Stimulated activated CD4-positive, alpha-beta T cell treated with anti-CD3 and anti-CD28 coated beads, Interleukin-2, amount 100 ng/mL, for 48 hours (primary cell): ENCODE data around the gene GK.
"Not testable (repeated sequence)": the region's sequence is repeated elsewhere in the genome, so short reads cannot be mapped to it uniquely, and the experiment has no call there.

Source experiments
- DNase-seq, 2 donors: peaks; one replicate each; pipeline ENCODE4 v3.0.0-alpha.2; 2020

GK gene

DNA sequence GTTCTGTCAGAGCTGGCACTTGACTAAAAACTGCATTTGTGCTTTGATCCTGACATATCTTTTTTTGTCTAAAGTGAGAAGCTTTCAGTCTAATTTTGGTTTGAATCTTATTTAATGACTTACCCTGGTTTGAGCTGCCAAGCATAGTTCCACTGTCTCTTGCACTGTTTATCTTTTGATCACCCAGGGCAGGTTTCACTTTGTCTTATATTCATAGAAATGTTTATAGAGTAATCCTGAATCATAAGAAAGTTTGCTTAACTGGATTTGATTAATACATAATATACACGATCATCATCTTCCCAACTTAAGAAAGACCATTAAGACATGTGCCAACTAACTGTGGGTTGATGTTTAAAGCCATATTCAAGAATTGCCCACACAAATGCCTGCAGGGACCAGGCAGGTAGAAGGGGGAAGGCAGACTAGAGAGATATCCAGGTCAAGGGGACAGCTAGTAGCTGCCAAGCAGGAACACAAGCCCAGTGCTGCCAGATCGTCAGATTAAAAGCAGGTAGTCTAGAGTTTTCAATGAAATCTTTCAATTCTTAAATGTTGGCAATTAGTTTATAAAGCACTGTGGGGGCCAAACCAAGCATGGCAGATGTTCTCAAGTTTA is 1.9 kb downstream of the GK start:
- DNase-seq = no peak

DNA sequence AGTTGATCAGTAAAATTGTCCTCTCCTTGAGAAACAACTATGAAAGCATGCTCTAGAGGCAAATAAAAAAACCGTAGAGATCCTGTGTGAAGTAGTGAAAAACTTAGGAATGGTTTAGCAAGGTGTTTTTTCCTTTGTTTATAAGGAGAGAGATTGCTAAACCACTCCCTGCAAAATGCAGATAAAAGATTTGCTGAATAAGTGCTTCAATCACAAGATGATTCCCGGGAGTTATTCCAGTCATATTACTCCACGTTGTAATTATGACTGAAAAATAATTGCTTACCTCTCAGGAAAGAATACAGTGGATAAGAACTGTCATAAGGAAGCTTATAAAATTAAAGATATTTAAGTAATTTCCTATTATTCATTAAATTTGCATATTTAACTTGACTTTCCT is 2.8 kb downstream of the GK start:
- no peak for DNase-seq

DNA sequence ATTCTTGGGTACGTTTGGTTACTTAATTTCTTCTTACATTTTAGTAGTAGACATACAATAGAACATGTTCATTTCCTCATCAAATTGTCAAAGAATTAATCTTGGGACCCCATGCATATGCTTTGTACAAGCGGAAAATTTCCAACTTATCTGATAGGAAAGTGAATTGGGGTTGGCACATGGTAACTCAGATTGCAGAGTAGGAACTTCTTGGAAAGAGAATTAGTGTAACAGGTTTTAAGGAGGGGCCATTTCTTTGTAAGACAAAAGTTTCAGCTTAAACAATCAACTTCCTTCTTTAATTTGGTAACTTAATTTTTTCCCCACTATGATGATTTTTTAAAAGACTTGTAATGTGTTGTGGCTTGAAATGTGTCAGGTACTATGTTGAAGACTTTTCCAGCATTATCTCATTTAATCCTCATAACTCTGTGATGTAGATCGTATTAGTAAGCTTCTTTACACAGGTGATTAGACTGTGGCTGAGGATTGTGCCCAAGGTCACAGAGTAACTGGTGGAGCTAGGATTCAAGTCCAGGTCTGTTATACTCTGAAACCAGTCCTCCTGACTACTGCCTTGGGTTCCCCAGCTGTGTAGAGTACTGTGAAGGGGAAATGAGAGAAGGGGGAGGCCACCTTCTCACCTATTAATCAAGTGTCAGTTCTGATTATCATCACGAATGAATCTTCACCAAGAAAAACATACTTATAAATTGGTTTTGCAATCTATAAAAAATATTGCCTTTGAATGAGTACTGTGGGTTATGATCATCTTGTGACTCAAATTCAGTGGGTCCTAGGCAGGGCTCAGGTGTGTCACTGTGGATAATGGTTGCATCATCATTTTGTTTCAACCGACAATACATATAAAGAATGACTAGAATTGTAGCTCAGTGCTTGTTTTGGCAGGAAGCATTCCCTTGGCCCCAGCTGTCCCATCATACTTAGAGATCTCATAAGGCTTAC is 4.3 kb downstream of the GK start:
- no peak for DNase-seq

DNA sequence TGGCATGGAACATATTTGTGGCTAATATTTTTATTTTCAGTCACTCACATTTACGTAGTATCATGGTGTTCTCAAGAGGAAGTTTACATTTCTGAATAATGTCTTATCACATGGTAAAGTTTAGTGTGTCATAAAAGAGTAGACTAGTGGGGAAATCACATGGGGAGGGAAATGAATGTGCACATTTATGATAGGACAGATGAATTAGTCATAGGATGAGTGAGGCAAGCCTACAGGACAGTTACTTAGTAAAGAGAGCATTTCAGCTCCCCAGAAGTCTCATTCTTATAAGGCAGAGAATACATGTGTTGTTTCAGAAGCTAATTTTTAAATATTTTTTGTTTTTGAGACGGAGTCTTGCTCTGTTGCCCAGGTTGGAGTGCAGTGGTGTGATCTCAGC is 6.2 kb downstream of the GK start:
- DNase-seq = no peak

DNA sequence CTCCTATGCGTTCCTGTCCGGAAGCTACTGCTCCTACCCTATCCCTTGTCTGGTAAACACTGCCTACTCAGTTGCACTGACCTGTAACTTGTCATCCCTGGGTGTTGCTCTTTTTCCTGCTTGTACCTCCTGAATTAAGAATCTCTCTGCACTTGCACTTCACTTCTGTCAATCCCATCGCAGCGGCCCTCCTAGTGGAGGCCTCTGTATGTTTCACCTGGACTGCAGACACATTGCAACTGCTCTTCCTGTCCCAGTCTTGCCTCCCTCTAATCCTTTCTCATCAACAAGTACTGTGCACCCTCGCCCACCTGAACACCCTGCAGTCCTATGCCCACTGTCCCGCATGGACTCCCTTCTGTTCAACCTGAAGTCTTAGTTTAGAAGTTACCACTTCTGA is 8.0 kb downstream of the GK start:
- DNase-seq = no peak

DNA sequence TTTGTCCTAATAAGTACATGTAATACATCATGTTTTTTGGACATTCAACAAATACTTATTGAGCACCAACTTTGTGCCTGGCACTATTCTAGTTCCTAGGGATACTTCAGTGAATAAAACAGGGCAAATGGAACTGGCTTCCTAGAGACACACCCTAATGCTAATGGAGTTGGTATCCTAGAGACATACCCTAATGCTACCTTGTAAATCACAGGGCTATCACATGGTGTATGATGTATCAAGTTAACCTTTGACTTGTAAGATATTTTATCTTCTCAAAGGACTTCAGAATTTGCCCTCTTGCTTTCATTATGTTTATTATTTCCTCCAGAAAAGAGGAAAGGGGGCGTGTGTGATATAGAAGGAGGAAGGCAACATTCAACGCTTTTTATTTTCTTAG is 10.1 kb downstream of the GK start:
- no peak for DNase-seq

DNA sequence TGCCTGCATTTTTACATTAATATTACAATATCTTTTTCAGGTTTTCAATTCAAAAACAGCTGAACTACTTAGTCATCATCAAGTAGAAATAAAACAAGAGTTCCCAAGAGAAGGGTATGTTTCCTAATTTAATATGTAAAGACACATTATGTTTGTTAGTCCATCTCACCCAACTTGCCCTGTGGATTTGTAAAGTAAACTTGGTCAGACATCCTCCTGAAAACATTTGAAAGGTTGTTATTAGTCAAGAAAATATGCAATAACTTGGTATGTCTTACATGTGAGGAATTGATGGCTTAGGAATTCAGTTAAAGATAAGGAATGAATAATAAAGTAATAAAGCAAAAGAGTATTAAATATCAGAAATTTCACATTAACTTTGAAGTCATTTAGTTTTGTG is 12.2 kb downstream of the GK start:
- no peak for DNase-seq

DNA sequence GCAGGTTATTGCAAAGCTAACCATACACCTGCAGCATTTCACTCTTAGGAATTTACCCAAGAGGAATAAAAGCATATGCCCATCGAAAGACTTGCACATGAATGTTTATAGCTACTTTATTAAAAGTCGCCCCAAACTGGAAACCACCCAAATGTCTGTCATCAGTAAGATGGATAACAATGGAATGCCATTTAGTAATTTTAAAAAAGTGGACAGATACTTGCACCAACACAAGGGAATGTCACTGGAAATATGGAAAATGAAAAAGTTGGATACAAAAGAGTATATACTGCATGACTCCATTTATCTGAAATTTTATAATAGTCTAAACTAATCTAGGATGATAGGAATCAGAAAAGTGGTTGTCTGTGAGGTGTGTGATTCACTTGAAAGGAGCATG is 12.9 kb downstream of the GK start:
- no peak for DNase-seq

DNA sequence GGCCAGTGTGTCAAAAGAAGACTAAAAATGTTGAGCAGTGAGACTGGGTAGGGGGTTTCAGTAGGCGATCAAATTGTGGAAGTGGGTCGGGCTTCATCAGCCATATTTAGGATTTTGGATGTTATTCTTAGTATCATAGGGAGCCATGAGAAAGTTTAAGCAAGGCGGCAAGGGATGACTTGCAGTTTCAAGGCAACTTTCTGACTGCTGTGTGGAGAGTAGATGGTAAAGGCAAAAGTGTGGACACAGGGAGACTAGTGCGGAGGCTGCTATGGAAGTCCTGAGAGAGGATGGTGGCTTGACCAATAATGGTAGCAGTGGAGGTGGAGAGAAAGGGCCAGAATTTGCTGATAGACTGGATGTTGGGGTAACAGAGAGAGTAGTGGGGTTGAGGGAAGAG is 15.4 kb downstream of the GK start:
- no peak for DNase-seq

DNA sequence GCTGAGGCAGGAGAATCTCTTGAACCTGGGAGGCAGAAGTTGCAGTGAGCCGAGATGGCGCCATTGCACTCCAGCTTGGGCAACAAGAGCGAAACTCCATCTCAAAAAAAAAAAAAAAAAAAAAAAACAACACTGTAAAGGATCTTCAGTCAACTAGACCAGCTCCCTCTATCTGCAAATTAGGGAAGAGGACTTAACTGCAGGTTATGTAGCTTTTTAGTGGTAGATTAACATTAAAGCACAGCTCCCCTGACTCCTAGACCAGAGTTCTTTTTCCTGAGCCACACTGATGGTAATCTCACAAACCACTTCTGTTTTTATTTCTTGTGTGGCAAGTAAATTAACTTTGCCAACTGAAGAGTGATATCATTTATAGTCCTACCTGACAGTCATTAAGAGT is 18.0 kb downstream of the GK start:
- not testable (repeated sequence) for DNase-seq

DNA sequence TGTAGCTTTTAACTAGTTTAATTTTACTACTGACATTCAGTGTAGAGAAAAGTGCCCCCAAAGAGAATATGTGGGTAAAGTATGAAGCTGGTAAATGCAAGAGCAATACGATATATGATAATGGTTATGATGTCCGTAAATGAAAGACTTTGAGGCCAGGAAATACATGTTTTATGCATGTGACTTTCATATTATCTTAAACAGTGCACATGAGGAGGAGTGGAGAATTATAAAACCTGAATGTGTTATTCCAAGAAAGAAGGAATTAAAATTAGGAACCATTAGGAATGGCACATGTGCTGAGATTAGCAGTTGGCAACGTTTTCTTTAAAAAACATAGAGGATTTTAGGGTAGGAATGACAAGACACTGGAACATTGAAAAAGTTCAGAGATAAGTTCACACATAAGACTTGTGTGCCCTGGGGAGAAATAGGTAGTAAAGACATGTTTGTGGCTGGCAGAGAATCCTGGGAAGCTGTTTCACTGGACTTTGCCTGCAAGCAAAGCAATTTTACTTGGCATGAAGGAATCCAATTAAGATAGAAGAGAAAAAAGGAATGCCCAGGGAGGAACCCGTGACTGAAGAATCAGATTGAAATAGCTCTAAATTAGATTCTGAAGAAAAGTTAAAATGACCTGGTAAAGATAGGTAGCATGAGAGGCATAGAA is 20.0 kb downstream of the GK start:
- DNase-seq = no peak

DNA sequence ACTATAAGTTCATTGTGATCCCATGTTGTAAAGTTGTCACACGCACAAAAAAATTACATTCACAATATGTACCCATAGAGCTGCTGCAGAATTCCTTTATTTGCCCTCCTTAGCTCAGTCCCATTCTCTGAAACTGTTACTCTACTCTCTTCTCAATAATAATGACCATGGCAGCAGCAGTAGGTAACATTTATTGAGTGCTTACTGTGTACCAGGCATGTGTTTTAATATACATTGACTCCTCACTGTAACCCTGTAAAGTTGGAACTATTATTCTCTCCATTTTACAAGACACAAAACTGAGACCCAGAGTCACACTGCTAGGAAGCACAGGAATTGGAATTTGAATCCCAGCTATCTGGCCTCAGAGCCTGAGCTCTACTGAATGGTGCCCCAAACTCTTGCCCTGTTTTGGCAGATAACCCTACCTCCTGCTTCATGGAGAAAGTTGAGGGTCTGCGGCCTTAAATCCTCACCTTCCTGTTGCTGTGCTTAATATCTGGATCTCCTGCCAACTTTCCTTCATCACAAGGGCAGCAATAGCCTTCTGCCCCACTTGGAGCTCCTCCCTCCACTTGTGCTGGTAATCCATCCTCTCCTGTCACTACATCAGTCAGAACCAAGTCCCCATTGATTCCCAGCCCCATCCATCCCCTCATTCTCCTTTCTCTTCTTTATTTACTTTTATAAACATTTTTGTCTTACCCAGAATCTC is 20.8 kb downstream of the GK start:
- no peak for DNase-seq

DNA sequence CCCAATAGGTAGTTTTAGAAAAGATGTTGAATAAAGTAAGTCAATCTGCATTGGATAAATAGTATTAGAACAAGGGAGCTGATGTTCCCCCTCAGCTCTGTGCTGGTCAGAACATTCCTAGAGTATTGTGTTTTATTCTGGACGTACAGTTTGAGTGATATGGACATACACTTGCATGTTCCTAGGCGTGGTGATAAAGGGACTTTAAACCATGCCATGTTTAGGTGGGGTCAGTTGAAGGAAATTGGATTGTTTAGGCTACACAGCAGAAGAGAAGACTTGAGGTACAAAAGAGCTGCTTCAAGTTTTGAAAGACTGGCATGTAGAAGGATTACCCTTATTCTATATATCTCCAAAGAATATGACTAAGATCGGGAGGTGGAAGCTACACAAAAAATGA is 21.6 kb downstream of the GK start:
- no peak for DNase-seq

DNA sequence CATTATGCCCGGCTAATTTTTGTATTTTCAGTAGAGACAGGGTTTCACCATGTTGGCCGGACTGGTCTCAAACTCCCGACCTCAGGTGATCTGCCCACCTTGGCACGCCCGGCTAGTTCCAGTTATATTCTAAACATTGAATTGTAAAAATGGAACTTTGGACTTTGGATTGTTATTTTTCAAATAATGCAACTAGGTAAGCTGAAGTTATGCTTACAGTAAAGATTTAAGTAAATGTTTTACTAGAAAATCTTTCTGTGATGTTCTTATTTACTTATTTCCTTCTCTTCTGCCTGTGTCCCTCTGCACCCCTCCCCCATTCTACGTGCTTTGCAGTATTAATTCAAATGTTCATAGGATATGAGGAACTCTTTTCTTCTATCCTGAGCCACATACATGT is 26.1 kb downstream of the GK start:
- no peak for DNase-seq

DNA sequence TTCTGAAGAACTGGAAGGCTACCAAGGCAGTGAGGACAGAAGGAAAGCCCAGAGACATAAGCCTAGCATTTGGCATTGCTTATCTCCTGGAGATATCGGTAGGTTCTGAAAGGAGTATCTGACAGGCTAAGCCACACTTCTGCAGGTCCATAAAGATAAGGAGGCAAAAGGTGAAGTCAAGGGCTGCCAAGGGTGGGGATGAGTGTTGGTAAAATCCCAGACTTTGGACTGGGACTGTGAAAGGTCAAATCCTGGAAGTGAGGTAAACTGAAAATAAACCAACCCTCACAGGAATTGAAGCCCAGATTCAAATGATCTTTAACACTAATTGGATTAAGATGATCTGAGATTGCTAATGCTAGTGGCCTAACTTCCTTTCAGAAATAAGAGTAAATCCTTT is 27.4 kb downstream of the GK start:
- no peak for DNase-seq

DNA sequence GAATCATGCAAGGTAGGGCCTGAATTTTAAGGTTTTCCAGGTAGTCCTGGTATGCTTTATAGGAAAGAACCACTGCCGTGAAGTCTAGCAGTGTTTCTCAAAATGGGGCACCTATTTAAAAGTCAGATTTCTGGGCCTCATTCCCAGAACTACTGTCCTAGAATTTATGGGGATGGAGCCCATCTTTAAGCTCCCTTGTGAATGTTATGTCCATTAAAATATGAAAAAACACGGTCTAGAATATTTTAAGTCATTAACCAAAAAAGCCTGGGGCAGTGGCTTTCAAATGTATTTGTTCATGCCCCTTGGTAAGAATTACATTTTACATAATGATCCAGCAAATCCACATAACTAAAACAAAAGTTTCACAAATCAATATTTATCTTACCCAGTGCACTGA is 35.4 kb downstream of the GK start:
- no peak for DNase-seq

DNA sequence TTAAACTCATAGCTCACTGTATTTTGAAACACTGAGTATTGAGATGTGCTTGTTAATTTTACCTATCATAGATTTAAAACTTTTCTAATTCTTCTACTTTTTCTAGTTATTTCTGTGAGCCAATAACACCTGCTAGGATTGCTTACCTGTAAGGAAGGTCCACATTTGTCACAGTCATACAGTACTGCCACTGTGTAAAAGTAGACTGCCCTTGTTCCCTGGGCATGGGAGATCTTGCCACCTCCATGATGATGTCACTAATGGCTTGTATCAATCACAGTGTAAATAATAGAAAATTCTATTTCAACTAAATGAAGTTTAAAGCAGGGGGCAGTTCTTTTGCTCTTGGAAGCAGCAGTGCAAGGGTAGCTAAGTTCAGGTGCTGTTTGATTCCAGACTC is 35.9 kb downstream of the GK start:
- no peak for DNase-seq

DNA sequence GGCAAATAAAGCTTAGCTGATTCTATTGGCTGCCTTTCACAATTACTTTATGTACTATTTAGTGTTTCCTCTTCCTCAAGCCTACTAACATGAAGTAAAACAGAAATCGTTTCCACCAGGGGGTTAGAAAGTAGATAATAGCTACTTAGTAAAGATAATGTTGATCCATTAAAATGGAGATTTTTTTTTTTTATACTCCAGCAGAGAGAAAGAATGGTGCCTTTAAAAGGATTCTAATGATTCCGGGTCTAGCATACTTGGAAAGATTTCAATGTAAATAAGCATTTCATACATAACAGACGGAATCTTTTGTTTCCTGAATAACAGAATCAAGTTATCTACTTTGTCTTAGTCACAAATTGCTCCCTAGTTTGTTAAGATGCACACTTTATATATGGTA is 37.1 kb downstream of the GK start:
- no peak for DNase-seq

DNA sequence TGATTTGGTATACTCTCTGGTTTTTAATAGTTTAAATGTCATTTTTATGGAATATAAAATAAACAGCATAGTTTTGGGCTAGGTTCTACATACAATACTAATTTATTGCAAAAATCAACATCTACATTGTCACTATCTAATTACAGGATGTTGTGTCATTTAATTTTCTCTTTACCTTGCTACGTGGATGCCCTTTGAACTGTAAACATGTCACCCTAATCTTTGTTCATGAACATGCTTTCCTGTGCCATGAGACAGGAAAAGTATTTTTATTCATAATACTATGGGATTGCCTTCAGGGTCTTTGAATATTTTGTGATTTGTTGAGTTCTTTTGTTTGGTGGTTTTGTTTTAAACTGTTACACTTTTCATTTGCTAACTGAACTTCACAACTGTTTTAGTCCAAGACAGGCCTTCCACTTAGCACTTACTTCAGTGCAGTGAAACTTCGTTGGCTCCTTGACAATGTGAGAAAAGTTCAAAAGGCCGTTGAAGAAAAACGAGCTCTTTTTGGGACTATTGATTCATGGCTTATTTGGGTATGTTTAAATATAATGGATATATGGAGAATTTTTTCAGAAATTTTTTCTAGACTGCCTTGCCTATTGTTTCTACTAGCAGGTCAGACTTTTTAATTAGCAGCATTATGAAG is 40.9 kb downstream of the GK start:
- no peak for DNase-seq

DNA sequence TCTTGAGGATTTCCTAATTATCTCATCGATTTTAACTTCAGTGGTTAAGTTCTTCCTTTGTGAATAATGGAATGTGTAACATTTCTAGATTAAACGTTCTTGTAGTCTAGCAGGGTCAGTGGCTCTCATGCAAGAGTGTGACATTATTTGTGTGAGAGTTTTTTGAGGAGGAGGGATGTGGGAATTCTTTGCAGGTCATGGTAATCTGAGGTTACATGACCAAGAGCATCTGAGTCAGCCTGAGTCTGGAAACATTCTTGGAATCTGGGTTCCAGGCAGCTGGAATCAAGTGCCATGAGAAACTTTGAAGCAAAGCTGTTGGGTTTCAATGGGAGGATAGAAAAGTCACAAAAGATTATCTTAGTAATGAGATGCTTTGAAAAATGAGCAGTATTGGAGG is 49.5 kb downstream of the GK start:
- no peak for DNase-seq

DNA sequence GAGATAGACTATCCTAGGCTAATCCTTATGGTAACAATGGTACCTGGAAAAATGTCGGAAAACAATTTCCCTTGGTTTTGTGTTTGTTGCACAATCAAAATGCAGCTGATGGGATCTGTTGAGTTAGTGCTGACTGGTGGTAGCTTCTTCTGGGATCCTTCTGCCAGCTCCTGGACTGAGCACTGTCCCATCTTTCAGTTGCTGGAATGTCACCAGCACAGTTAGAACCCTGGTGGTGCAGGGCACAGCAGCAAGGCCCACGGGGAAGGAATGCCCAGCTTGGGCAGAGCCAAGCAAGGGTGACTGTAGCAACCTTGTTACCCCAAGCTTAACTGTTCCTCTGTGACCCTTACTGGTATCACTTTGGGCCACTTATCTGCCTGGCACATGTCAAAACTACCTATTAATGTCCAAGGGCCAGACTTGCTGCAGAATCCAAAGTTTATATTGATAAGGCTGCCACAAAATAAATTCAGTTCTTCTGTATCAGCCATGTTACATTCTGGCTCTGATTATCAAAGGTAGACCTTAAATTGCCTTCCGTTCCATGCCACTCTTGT is 53.1 kb downstream of the GK start:
- DNase-seq = no peak

DNA sequence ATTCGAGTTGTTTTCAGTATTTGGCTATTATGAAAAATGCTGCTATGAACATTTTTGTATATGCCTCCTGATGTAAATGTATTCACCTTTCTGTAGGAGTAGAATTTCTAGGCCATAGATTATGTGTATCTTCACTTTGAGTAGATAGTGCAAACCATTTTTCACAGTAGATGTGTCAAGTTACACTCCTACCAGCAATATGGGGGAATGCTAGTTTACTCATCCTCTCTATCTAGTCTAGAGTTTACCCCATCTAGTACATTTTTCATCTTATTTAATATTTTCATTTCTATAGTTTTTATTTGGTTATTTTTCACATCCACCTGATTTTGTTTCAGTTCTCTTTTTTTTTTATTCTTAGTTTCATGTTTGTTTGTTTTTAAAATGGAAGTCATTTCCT is 59.0 kb downstream of the GK start:
- DNase-seq = no peak
